DND-41 (cell line): Measurements from ENCODE around the gene CNOT2.

ENCODE experiments used
- CTCF ChIP-seq: IDR thresholded peaks from 2 replicates; pipeline ENCODE4 v1.5.1; 2012; ENCODE audit warnings: borderline replicate concordance, low read length, moderate library complexity, mild to moderate bottlenecking; ENCODE audit not compliant: poor library complexity, severe bottlenecking; ENCODE audit errors: extremely low read depth
- EZH2 ChIP-seq: IDR thresholded peaks from 3 replicates; pipeline ENCODE4 v1.6.1; 2012; ENCODE audit warnings: borderline replicate concordance, low read depth, mild to moderate bottlenecking, moderate library complexity, low read length, inconsistent platforms; ENCODE audit not compliant: severe bottlenecking

- no peak for TF ChIP-seq CTCF
- no peak for TF ChIP-seq EZH2
These were observed 156.9 kb downstream of the CNOT2 start for GRCh38 chr12:70400124-70400523.
